ENCODE measurements around the gene ATAT1. TPM values are rescaled to one million over a fixed set of nuclear protein-coding genes. Genes with fewer than 3 reads are reported as not detected.

Gene ATAT1
- total and polyA plus RNA-seq, 2 of the 4 experiments (the other 2 are of a cell fraction): 5.6 to 15.5 TPM

- H4K91ac ChIP-seq (ENCODE audit: insufficient read depth, low read depth, low read length): no peak overlapping the region
- H2AK9ac ChIP-seq (replicated peaks; ENCODE audit: low read depth, low read length, poor library complexity): no peak overlapping the region
- H3K9me3 ChIP-seq (ENCODE audit: control insufficient read depth, insufficient read depth, low read length): no peaks in the 10 kb centered on the region
- WGBS, 2 experiments (ENCODE audit: extremely low coverage in 2 of 2, insufficient read length in 1 of 2): no CpG with 5 or more reads among the region's 1 CpG
- no peak overlapping the region for H2BK15ac ChIP-seq (ENCODE audit: low read depth, low read length)
- H2BK5ac ChIP-seq (ENCODE audit: low read depth, low read length, poor library complexity, severe bottlenecking): no peak overlapping the region
- ChIA-PET POLR2A (ENCODE audit: unreplicated experiment) (no interaction called here), CTCF (interaction anchor here (1.5 kb wide), 1 partner anchor 51 kb away, joined by 4 read pairs; no protein-coding TSS in a partner anchor)
- intact Hi-C loops (cut with micrococcal nuclease): no loop called here
- no peak overlapping the region for H3K23ac ChIP-seq (ENCODE audit: low read depth, low read length)
- no peak overlapping the region for H2AK5ac ChIP-seq (ENCODE audit: low read depth, low read length)
- H2BK120ac ChIP-seq (ENCODE audit: low read depth, low read length): no peak overlapping the region
- H3K56ac ChIP-seq (ENCODE audit: extremely low read depth, insufficient read depth, low read length): no peak overlapping the region
- H3K79me1 ChIP-seq (ENCODE audit: low read depth in 1 of 2, low read length in 2 of 2): peaks cover 16 to 18% of the 10 kb centered on the region in 2 experiments
- no peak overlapping the region for H3K18ac ChIP-seq (ENCODE audit: low read depth, low read length)
- H3K4me1 ChIP-seq (ENCODE audit: control insufficient read depth, insufficient read depth, low read length): peaks cover 7% of the 10 kb centered on the region
- no peak overlapping the region for H3K4me3 ChIP-seq (ENCODE audit: insufficient read depth, low read depth, low read length)
- H4K8ac ChIP-seq (ENCODE audit: low read depth in 2 of 2, low read length in 2 of 2): no peak overlapping the region
- no peaks in the 10 kb centered on the region for H3K27me3 ChIP-seq (ENCODE audit: control insufficient read depth, insufficient read depth, low read length)
- H3K27ac ChIP-seq (ENCODE audit: insufficient read depth, low read length): no peak overlapping the region
- H3K4ac ChIP-seq (ENCODE audit: low read depth, low read length): no peak overlapping the region
- no peak for TF ChIP-seq MAFK (IDR thresholded peaks at IDR 0.05; ENCODE audit: low read depth, low read length)
- TF ChIP-seq USF2 (IDR thresholded peaks at IDR 0.05; ENCODE audit: low read depth, low read length): no peak
- TF ChIP-seq CTCF (conservative IDR thresholded peaks at IDR 0.05; ENCODE audit: low read depth, low read length): no peak
- no peak for TF ChIP-seq ELK1 (IDR thresholded peaks at IDR 0.05; ENCODE audit: borderline replicate concordance, low read depth, low read length)
- no peak for TF ChIP-seq FOS (IDR thresholded peaks at IDR 0.05; ENCODE audit: low read depth, low read length)
- no peak for TF ChIP-seq SMC3 (IDR thresholded peaks at IDR 0.05; ENCODE audit: low read depth, low read length)
- no peak for TF ChIP-seq RCOR1 (IDR thresholded peaks at IDR 0.05; ENCODE audit: insufficient replicate concordance, low read length)
- no peak for TF ChIP-seq RAD21 (IDR thresholded peaks at IDR 0.05; ENCODE audit: low read length)
- no peak for TF ChIP-seq BHLHE40 (IDR thresholded peaks at IDR 0.05; ENCODE audit: low read depth, low read length)
- TF ChIP-seq RFX5 (IDR thresholded peaks at IDR 0.05; ENCODE audit: low read depth, low read length): no peak
- no peak for TF ChIP-seq MXI1 (IDR thresholded peaks at IDR 0.05; ENCODE audit: borderline replicate concordance, low read depth, low read length)
- TF ChIP-seq NFE2L2 (IDR thresholded peaks at IDR 0.05; ENCODE audit: low read depth, low read length): no peak
- no peak for TF ChIP-seq CHD1 (IDR thresholded peaks at IDR 0.05; ENCODE audit: low read depth, low read length)
- no peak for TF ChIP-seq POLR2A (IDR thresholded peaks at IDR 0.05; ENCODE audit: low read depth, low read length)
- no peak for TF ChIP-seq CEBPB (IDR thresholded peaks at IDR 0.05; ENCODE audit: low read depth, low read length)
- no peak overlapping the region for H3K14ac ChIP-seq (replicated peaks; ENCODE audit: low read depth, low read length)
- peaks cover 44% of the 10 kb centered on the region for H3K36me3 ChIP-seq (ENCODE audit: control insufficient read depth, insufficient read depth, low read length)
- no peak overlapping the region for H3K9ac ChIP-seq (ENCODE audit: low read depth, low read length)
- in situ Hi-C loops (cut with MboI; ENCODE audit: low sequenced_read_pairs): no loop called here
- no peak overlapping the region for H3K4me2 ChIP-seq (ENCODE audit: low read depth, low read length)
- no peak overlapping the region for H4K5ac ChIP-seq (ENCODE audit: low read depth, low read length)
- dilution Hi-C loops (cut with HindIII; ENCODE audit: low sequenced_read_pairs, unreplicated experiment): no loop called here
- BruUV-seq (replicated peaks): no TSS peak
- no peak overlapping the region for H2AFZ ChIP-seq (replicated peaks; ENCODE audit: low read length, poor library complexity)
- DNase-seq: no peak
- H2BK20ac ChIP-seq (ENCODE audit: low read depth, low read length): no peak overlapping the region
- no peaks in the 10 kb centered on the region; the same call in 1 of the 2 replicates for H3K9me1 ChIP-seq (ENCODE audit: insufficient read depth, low read length)
- ATAC-seq (ENCODE audit: low read depth): no peak
- H4K20me1 ChIP-seq (ENCODE audit: insufficient read depth, low read length): peaks cover 5% of the 10 kb centered on the region
Measured at GRCh38 chr6:30592287-30592686, 34.4 kb upstream of the ATAT1 start.
